ENCODE measurements around the gene KRT82.

- TF ChIP-seq CTCF (IDR thresholded peaks at IDR 0.05) (no peak), POLR2A (IDR thresholded peaks at IDR 0.05) (no peak)
These were observed 23.3 kb downstream of the KRT82 start for GRCh38 chr12:52382854-52383253.
